Left lobe of liver (tissue), 2 donors: ENCODE data around the gene NPIPB8. TPM values are rescaled to one million over a fixed set of nuclear protein-coding genes. Genes with fewer than 3 reads are reported as not detected.
"Not testable (repeated sequence)": the region's sequence is repeated elsewhere in the genome, so short reads cannot be mapped to it uniquely, and the experiment has no call there.

Experiments used
- ATAC-seq: fragments of 200-7000 bp; cut with Tn5 transposase; one replicate; pipeline ENCODE4 v1.9.1; 2020; ENCODE audit warnings: mild to moderate bottlenecking, moderate library complexity
- DNase-seq: peaks from one replicate; pipeline ENCODE4 v3.0.0-alpha.2; 2020; ENCODE audit warnings: low spot score
- total RNA-seq: library from RNA; stranded (reverse); gene quantifications from one replicate; pipeline ENCODE4 v1.2.1, GENCODE V29; 2021
- donor health status: DM: no; HTN: no; CAD: no; lungs with moderate emphysema.
- donor health status: DM: no; HTN: yes; CAD: no.

The NPIPB8 gene
- total RNA-seq, result 3.2 TPM

- not testable (repeated sequence) for DNase-seq
- peak; percentile 63 for ATAC-seq
Observed at GRCh38 chr16:28637765-28638164, at the start of gene NPIPB8. NPIPB8 (plus strand) TSS chr16:28638065; CDS start chr16:28638361, 296 bp downstream.

- no peak for DNase-seq
- no peak for ATAC-seq
Observed at GRCh38 chr16:28589069-28589468, 48.8 kb upstream of the NPIPB8 start.

DNA sequence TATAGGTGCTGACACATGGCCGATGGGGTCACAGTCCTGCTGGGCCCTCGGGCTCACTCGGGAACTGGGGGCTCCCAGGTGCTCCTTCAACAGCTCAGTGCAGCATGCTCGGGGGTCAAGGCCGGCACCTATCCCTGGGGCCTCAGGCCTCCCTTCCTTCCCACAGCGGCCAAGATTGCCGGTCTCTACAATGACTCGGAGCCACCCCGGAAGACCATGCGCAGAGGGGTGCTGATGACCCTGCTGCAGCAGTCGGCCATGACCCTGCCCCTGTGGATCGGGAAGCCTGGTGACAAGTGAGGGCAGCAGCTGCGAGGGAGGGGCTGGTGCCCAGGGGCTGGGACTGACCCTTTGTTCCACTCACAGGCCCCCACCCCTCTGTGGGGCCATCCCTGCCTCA is 47.9 kb upstream of the NPIPB8 start:
- ATAC-seq, result no peak
- DNase-seq, result no peak

DNA sequence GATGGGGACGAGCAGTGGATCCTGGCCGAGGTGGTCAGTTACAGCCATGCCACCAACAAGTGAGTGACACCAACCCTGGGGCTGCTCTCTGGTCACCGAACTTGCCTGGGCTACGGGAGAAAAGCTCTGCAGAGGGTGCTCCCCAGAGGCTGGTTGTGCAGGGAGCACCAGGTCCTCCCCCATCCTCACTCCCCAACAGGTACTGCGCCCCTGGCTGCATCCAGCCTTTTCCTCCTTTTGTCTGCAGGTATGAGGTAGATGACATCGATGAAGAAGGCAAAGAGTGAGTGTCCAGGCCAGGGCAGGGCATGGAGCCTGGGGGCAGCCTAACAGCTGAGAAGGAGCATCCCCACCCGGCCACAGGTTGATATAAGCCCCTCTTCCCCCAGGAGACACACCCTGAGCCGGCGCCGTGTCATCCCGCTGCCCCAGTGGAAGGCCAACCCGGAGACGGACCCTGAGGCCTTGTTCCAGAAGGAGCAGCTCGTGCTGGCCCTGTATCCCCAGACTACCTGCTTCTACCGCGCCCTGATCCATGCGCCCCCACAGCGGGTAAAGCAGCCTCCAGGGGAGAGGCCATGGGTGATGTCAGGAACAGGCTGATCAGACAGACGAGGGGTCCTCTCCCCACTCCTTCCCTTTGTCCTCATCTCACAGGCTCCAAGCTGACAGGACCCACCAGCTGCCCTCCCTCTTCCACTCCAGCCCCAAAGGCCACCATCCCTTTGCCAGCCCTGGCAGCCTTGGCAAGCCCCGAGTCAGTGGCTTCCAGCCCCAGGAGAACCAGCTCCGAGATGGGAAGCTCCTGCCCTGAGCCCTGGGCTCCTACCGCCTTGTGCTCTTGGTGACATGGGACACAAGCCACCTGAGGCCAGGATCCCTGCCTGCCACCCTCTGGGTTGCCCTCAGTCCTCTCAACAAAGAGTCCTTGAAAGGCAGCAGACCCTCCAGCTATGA is 47.2 kb upstream of the NPIPB8 start:
- no peak for ATAC-seq

DNA sequence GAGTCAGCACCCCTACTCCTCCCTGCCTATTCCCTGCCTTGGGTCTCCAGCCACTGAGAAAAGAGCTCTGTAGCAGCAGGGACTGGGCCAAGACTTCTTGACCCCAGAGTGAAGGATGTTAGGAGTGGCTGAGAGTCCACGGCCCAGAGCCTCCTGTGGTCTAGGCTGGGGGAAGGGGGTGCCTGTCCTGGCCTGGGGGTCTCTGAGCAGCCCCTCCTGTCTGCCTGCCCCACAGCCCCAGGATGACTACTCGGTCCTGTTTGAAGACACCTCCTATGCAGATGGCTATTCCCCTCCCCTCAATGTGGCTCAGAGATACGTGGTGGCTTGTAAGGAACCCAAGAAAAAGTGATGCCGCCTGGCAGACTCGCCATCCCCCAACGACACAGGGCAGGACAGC is 46.5 kb upstream of the NPIPB8 start:
- DNase-seq (no peak), ATAC-seq (no peak)

More for the DNA sequence above, 47.2 kb upstream of the NPIPB8 start:
- DNase-seq, result no peak

GRCh38 chr16:28592511-28592910 is 45.4 kb upstream of the NPIPB8 start:
- DNase-seq, result no peak
- no peak for ATAC-seq

GRCh38 chr16:28592979-28593553 is 44.8 kb upstream of the NPIPB8 start:
- DNase-seq, result no peak
- no peak for ATAC-seq

DNA sequence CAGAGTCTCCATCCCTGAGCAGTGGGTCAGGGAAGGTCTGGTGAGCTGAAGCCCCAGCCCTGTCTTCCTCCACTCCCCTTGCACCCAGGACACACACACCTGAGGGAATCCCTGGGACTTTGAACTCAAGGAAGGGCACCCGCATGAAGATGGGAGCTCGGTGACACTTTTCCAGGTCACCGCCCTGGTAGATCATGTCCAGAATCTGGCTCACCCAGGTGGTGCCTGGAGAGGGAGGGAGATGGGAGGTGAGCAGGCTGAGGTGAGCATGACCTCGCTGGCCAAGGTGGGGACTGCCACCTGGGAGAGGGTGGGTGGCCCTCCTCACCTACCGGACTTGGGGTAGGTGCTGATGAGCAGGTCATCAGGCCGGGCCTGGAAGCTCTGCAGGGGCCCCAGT is 42.4 kb upstream of the NPIPB8 start:
- not testable (repeated sequence) for ATAC-seq, DNase-seq

- DNase-seq, result peak; percentile 90
Observed at GRCh38 chr16:28596115-28596630, 41.7 kb upstream of the NPIPB8 start.

GRCh38 chr16:28596840-28597691 is 40.8 kb upstream of the NPIPB8 start, which contains the start of gene SULT1A2:
SULT1A2 (minus strand) TSS chr16:28597050; CDS start chr16:28595930, 1,120 bp downstream.
- ATAC-seq (peak; percentile 72), DNase-seq (peak; percentile 91)

More at GRCh38 chr16:28596115-28596630, 41.7 kb upstream of the NPIPB8 start:
- ATAC-seq, result peak; percentile 61

DNA sequence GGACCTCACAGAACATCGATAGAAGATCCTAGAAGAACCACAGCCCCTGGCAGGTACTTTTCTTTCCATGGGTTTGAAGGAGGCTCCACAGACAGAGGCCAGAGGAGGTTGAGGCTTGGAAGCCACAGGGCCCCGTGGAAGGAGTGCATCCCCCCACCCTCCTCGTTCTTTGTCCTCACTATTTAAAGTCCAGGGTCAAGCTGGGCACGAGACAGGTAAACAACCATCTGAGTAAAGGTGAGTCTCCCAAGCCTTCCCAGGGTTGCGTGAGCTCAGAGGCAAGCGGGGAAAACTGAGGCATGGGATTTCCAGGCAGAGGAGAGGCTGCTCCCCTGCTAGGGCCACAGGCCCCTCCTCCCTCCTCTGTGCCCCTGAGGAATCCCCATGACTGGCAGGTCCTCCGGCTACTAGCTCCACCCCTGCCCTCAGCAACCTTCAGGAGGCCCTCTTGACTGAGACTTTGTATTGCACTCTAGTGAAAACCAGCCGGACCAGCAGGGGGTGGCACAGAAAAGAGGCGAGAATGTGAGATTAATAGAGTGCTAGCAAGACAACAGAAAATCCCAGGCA is 40.1 kb upstream of the NPIPB8 start:
- ATAC-seq, result peak; percentile 9

GRCh38 chr16:28599377-28600285 is 38.2 kb upstream of the NPIPB8 start:
- peak; percentile 33 for ATAC-seq
- DNase-seq, result not testable (repeated sequence)

More for the DNA sequence above, 40.1 kb upstream of the NPIPB8 start:
- DNase-seq, result peak; percentile 61

DNA sequence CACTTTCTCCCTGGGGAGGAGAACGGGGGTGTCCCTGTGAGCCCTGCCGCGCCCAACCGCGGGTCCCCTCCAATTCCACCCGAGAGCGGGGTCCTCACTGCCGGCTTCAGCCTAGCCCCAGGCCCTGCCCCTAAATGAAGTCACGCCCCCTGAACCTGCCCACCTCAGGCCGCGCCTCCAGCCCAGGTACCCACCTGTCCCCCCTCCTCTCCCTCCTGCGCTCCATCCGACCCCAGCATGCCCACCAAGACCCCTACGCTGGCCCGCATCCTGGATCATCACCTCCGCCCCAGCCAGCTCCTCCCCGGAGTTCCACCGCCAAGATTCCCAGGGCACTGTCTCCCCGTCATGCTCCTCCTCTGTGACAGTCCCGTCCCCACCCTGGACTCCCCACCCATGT is 36.9 kb upstream of the NPIPB8 start:
- not testable (repeated sequence) for ATAC-seq, DNase-seq

DNA sequence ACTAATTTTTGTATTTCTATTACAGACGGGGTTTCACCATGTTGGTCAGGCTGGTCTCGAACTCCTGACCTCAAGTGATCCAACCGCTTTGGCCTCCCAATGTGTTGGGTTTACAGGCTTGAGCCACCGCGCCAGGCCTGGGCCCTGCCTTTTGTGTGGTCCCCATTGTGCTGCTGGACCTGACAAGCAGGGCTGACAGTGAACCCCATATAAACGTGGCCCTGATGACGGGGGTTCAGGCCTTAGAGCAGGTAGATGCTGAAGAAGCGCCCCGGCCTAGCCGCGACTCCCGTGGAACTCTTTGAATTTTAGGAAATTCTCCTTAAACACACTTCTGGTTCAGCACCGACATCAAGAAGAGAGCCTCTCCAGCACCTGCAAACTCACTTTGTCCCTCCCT is 36.3 kb upstream of the NPIPB8 start:
- not testable (repeated sequence) for DNase-seq, ATAC-seq

DNA sequence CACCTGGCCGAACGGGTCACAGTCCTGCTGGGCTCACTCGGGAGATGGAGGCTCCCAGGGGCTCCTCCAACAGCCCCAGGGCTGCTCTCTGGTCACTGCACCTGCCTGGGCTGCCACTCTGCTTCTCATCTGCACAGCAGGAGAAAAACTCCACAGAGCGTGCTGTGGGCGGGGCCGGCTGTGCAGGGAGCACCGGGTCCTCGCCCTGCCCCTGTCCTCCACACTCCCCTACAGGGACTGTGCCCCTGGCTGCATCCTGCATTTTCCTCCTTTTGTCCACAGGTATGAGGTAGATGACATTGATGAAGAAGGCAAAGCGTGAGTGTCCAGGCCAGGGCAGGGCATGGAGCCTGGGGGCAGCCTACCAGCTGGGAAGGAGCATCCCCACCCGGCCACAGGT is 35.8 kb upstream of the NPIPB8 start:
- not testable (repeated sequence) for ATAC-seq, DNase-seq

GRCh38 chr16:28602529-28602928 is 35.3 kb upstream of the NPIPB8 start:
- no peak for DNase-seq
- ATAC-seq, result peak; percentile 18

GRCh38 chr16:28603381-28604185 is 34.3 kb upstream of the NPIPB8 start:
- ATAC-seq (no peak), DNase-seq (no peak)

DNA sequence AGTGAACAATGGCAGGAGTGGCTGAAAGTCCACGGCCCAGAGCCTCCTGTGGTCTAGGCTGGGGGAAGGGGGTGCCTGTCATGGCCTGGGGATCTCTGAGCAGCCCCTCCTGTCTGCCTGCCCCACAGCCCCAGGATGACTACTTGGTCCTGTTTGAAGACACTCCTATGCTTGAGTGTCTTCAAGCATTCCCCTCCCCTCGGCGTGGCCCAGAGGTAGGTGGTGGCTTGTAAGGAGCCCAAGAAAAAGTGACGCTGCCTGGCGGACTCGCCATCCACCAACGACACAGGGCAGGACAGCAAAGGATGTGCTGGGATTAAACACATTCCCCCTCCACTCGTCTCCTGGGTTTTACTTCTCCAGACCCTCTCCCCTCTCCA is 33.7 kb upstream of the NPIPB8 start:
- DNase-seq (peak; percentile 21), ATAC-seq (no peak)
